Astrocyte of the hippocampus (primary cell): ENCODE measurements around the gene DUOX2.
"Not testable (repeated sequence)": the region's sequence is repeated elsewhere in the genome, so short reads cannot be mapped to it uniquely, and the experiment has no call there.

ENCODE experiments used
- DNase-seq: peaks from one replicate; pipeline ENCODE4 v3.0.0; 2011; ENCODE audit warnings: low read depth, low spot score

DUOX2 gene

GRCh38 chr15:45075440-45076320, 38.3 kb downstream of the DUOX2 start:
- not testable (repeated sequence) for DNase-seq

GRCh38 chr15:45073602-45074001, 40.4 kb downstream of the DUOX2 start:
- not testable (repeated sequence) for DNase-seq

- peak; percentile 20 for DNase-seq
These were observed 44.0 kb downstream of the DUOX2 start for GRCh38 chr15:45069942-45070360.

GRCh38 chr15:45064386-45064785, 49.6 kb downstream of the DUOX2 start:
- DNase-seq: peak; percentile 39

- DNase-seq: not testable (repeated sequence)
These were observed 51.7 kb downstream of the DUOX2 start for GRCh38 chr15:45062301-45062700.

- DNase-seq: not testable (repeated sequence)
These were observed 55.0 kb downstream of the DUOX2 start for GRCh38 chr15:45058690-45059675.

GRCh38 chr15:45052676-45053075, 61.3 kb downstream of the DUOX2 start:
- not testable (repeated sequence) for DNase-seq

GRCh38 chr15:45050587-45050986, 63.4 kb downstream of the DUOX2 start:
- no peak for DNase-seq

GRCh38 chr15:45048794-45049631, 65.0 kb downstream of the DUOX2 start:
- peak; percentile 48 for DNase-seq

GRCh38 chr15:45048449-45048793, 65.6 kb downstream of the DUOX2 start:
- DNase-seq: not testable (repeated sequence)

GRCh38 chr15:45044270-45044669, 69.7 kb downstream of the DUOX2 start:
- DNase-seq: not testable (repeated sequence)

- not testable (repeated sequence) for DNase-seq
These were observed 71.1 kb downstream of the DUOX2 start for GRCh38 chr15:45042859-45043258.
